ENCODE measurements around the gene KRTAP21-1.
"Not testable (repeated sequence)": the region's sequence is repeated elsewhere in the genome, so short reads cannot be mapped to it uniquely, and the experiment has no call there.

The KRTAP21-1 gene

DNA sequence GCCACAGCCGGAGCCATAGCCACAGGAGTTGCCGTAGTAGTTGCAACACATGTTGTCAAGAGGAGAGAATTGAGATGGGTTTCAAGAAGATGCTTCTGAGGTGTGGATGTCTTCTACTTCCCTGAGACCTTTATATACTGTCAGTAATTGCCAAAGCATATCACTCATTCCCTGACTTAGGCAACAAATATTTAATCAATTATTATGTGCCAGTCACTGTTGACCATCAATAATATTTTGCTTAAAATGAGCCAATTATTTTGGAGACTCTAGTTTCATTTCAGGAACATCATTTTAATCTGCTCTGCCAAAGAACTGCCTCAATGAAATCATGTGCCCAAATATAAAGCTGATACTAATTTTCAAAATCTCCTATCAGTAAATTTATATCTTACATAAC is at the start of gene KRTAP21-1:
TSS of gene KRTAP21-1 (minus strand) at position 101 of the 400 bp plus-strand sequence. CDS start at position 51, 50 bp downstream.
- not testable (repeated sequence) for DNase-seq

- DNase-seq = no peak
These were observed 45.4 kb upstream of the KRTAP21-1 start for GRCh38 chr21:30800605-30801004.

DNA sequence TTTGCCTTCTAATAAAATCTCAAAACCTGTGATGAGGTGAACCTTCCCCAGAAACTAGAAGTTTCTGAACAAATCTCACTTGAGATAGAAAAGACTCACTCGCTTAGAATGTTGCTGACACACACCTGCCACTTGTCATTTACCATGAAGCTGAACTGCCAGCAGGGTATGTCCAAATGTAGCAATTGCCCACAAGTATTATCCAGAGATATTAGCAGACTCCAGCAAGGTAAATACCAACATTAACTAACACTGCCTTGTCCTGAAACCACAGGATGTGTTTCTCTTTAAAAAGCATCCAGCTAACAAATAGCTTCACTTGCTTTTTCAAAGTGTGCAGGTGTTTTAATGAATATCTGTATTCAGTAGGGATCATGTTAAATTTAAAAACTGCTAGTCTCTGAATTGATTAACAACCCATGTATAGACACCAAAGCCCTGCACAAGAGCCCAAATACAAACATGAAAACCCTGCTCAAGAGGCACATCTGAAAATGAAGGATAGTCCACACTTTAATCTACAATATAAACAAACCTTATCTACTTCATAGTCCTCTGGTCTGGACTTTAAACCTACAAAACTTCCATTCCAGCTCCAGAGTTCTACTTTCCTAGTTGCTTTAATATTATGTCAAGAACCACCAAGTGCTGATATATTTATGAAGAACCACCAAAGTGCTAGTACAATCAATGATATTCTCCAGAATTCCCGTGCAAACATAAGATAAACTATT is 38.5 kb upstream of the KRTAP21-1 start:
- DNase-seq = no peak

- no peak for DNase-seq
These were observed 24.0 kb upstream of the KRTAP21-1 start for GRCh38 chr21:30779249-30779648.

DNA sequence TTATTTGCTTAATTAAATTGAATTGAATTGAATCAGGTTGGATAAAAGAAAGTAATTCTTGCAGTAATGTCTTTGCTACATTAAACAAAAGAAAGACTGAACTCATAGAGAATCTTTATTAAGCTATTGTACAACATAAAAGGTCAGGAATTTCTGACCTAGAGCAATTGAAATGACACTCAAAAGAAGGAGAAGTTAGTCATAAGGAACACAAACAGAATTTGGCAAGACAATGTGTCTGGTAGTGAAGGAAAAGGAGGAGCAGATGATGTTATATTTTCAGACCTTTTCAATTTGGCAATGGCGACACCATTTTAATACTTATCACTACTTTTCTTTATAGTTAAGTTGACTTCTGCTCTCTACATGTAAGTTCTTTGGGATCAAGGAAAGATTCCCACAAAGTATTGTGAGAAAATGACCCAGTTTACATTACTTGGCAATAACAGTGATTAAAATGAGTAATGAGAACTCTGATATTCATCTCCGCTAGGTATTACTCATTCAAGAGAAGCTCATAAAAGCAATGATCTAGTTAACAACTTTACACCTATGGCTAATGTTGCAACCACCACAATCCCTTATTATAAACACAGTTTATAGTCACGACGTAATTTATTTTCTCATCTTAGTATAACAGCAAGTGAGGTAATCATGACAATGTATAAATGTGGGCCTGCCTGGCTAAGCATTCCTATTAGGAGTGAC is 14.7 kb upstream of the KRTAP21-1 start:
- DNase-seq = no peak

GRCh38 chr21:30760776-30761175 is 5.5 kb upstream of the KRTAP21-1 start:
- no peak for DNase-seq

DNA sequence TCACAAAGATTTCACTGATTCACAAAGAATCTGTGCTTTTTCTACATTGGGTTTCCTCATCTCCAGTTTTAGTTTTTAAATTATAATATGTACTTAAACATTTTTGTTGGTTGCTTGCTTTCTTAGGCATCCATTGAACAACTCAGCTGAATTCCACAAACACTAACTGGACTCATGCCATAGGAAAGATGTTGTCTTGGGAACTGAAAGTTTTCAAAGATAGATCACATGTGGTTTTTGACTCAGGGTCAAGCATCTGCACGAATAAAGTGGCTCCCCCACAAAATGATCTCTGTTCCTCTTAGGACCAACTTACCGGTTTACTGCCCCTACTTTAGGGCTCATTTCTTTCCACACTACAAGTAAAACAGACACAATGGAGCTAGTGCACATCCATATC is 3.1 kb upstream of the KRTAP21-1 start:
- peak; percentile 1 for DNase-seq

GRCh38 chr21:30747159-30747558 is 8.1 kb downstream of the KRTAP21-1 start, which contains the start of gene KRTAP21-2:
Gene KRTAP21-2, minus strand, starts transcription at chr21:30747259. Its CDS starts 57 bp downstream, at chr21:30747202.
- DNase-seq = no peak

DNA sequence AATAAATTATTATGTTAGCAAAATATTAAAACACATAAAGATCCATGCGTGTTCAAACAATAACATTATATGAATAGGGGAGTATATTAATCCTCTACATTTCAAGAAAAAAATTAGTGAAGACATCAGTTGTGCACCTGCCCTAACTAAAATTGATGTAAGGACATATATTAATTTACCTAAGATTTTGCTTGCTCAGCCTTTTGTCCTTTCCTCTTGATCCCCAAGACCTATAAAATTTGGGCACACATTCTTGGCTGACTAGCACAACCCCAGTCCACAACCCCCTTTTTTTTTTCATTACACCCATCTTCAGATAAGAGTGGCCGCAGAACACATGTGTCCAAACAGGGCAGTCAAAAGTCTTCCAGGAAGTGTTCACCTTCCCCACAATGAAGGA is 14.8 kb downstream of the KRTAP21-1 start:
- no peak for DNase-seq

DNA sequence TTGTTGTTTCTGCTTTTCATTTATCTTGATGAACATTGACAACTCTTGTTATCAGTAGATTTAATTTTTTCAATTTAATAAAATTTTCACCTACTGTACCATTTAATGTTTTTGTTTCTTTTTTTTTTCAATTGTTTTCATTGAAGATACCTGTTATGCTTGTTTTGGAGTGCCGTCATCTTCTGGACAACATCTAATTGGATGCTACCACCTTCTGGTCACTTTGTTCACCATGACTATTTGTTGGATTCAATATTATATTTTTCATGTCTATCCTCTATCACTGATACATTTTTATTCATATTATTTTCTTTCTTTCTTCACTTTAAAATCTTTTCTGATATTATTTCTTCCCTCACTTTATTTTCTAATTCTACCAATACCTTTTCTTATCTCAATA is 22.2 kb downstream of the KRTAP21-1 start:
- no peak for DNase-seq

GRCh38 chr21:30726726-30727125 is 28.5 kb downstream of the KRTAP21-1 start:
- DNase-seq = no peak

- no peak for DNase-seq
These were observed 35.8 kb downstream of the KRTAP21-1 start for GRCh38 chr21:30719401-30719800.

DNA sequence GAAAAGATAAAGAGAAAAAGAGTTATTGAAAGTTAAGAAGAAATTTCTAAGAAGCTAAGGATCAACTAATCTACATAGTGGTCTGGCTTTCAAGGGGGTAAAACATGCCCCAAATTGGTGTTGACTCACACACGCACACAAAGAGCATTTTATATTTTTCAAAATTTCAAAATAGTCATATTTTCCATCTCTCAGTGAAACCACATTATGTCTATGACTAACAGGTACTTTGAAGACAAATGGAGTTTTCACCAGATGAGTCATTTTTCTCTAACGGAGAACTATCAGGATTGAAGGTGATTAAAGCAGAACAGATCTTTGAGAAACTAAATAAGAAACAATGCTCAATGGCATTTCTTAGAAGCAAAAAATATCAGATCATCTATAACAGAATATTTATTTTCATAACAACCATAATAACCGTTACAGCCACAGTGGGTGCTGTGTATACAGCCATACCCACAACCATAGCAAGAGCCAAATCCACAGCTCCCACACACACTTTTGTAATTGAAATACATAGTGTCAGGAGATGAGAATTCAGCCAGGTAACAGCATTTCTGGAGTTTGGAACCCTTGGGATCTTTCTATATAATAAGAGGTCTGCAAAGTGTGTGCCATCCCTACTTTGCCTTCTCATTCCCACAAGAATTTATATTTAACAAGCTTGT is 36.9 kb downstream of the KRTAP21-1 start, which contains the start of gene KRTAP21-3:
TSS of gene KRTAP21-3 (minus strand) at position 539 of the 671 bp plus-strand sequence. CDS start at position 521, 18 bp downstream.
- peak; percentile 80 for DNase-seq

DNA sequence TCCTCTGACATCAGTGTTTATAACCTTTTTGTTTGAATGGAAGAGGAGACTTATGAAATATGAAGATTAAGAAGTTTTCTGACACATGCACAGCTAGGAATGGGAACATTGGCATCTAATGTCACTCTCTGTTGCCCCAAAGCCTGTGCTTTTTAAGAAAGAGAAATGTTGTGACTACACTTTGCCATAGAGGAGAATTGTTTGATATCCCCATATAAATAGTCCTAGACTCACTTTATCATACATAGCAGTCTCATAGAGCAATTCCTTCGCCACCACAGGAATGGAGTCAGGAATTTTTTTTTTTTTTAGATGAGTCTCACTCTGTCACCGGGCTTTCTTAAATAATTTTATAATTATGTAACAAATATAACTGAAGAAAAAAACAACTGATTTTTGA is 38.1 kb downstream of the KRTAP21-1 start:
- peak; percentile 26 for DNase-seq

DNA sequence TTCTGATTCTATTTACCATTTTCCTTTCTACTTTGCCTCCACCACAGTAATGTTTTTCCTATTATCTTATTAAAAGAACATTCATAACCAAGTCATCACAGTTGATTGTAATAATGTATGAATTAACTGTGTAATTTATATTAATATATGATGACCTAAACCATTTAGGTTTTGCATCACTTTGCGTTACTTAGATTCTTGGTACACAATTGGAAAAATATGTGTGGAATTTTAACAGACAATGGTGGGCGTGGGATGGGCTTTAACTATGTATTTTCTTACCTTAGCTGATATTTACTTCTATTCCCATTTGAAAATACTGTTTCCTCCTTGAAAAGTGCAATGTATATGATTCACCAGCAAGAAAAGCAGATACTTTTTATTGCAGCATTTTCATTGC is 40.3 kb downstream of the KRTAP21-1 start:
- peak; percentile 21 for DNase-seq

DNA sequence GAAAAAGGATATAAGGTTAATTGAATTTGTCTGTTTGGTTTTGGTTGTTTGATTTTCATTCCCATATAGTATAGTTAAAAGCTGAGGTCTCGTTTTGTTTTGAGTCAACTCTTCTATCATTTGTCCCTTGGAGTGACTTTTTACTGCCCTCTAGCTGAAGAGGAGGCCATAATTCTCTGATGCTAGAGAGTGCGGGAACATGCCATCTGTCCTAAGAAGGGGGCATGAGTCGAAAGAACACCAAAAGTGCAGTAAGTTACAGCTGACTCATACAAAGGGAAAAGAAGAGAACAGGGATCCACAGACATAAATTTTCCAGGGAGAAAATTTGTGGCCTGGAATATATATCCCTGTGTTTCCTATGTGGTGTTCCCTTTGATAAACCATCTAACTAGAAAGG is 40.8 kb downstream of the KRTAP21-1 start:
- DNase-seq = peak; percentile 31

GRCh38 chr21:30713766-30714165 is 41.5 kb downstream of the KRTAP21-1 start:
- DNase-seq = peak; percentile 51

DNA sequence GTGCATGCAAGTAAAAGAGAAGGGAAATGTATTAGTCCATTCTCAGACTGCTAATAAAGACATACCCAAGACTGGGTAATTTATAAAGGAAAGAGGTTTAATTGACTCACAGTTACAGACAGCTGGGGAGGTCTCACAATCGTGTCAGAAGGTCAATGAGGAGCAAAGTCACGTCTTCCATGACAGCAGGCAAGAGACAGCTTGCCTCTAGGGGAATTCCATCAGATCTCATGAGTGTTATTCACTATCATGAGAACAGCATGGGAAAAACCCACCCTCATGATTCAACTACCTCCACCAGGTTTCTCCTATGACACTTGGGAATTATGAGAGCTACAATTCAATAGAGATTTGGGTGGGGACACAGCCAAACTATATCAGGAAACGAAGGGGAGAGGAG is 44.7 kb downstream of the KRTAP21-1 start:
- no peak for DNase-seq

DNA sequence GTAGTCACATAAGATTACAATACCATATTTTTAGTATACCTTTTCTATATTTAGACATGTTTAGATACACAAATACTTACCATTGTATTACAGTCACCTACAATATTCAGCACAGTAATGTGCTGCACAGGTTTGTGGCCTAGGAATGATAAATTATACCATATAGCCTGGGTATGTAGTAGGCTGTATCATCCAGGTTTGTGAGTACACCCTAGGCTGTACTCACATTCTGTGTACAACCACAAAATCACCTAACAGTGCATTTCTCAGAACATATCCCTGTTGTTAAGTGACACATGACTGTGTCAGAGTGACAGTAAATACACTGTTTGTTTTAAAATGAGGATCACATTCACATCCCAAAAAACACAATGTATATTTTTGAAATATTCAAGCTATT is 47.8 kb downstream of the KRTAP21-1 start:
- no peak for DNase-seq

Measured in fibroblast of skin of right quadriceps (primary cell).